Posterior vena cava (tissue), 2 donors: ENCODE measurements around the gene LRRK2. TPM values are rescaled to one million over a fixed set of nuclear protein-coding genes. Genes with fewer than 3 reads are reported as not detected.

Experiments
- DNase-seq: peaks from one replicate; pipeline ENCODE4 v3.0.0-alpha.2; 2020; ENCODE audit warnings: low spot score
- intact Hi-C, 2 donors: fragments of 100-400 bp; cut with DNase I; formaldehyde crosslinking; loops; one replicate each; pipeline versions ENCODE4 v1.14.1 to v1.14.2; 2022 to 2023
- total RNA-seq, 2 donors: library from RNA; stranded (reverse); fragmentation: NEBNext Ultra II Directional; extraction: Animal tissue kit (Norgen Biotek cat#: 25700); gene quantifications; one replicate each; pipeline ENCODE4 v1.2.1, GENCODE V29; 2021
- donor health status: DM: yes; HTN: yes; CAD: no.
- donor health status: DM: yes; HTN: yes; CAD: no.

LRRK2 gene
- total RNA-seq, 2 donors from 2014 or later: 21.2 to 24.4 TPM

DNA sequence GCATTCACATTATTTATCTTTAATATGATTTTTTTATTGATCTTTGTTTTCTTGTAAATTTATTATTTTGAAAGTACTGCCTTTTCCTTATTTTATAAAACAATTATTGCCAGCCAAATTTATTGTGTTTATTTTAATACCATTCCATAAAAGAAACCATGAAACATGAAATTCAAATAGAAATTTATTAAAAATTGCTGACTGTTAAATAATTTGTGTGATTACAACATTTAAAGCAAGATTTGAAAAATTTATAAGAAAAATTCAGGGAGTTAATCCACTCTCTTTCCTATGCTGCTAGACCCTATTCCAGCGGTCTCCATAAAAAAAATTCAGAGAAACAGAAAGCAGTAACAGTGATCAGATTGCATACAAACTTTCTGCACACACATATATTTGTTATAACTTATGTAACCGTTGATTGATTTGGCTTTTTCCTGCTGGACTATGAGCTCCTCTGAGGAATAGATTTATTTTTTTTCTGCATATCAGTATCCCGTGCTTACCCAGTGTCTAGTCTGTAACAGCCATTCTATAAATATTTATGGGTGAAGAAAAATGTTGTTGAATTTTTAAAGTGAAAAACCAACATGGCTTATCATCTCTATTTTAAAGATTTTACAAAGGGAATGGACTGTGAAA is 68.1 kb downstream of the LRRK2 start:
- DNase-seq: no peak
- intact Hi-C loops: no loop called here

- no peak for DNase-seq
- intact Hi-C loops: no loop called here
These were observed 73.5 kb downstream of the LRRK2 start for GRCh38 chr12:40298341-40298740.

GRCh38 chr12:40300490-40300889 is 75.7 kb downstream of the LRRK2 start:
- intact Hi-C loops: no loop called here
- DNase-seq: no peak

- intact Hi-C loops: no loop called here
- DNase-seq: no peak
These were observed 84.2 kb downstream of the LRRK2 start for GRCh38 chr12:40309001-40309400.

- intact Hi-C loops: no loop called here
- no peak for DNase-seq
These were observed 85.4 kb downstream of the LRRK2 start for GRCh38 chr12:40310211-40310610.

DNA sequence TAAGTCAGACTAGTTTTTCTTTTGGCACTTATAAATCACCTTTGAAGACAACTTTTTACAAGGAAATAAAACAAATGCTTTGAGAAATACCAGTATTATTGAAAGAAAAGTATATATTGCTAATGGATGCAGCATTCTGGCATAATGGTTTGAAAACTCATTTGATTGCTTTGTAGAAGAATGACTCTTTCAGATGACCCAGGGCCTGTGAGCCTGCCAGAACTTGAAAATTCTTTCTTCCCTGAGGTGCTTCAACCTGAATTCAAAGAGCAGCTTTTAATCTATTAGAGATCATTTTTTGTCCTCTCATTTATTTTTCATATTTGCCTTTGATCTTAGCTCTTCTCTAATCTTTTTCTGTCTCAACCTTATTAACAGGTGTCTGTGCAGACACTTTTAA is 87.4 kb downstream of the LRRK2 start:
- intact Hi-C loops: no loop called here
- no peak for DNase-seq

GRCh38 chr12:40312982-40313576 is 88.3 kb downstream of the LRRK2 start:
- intact Hi-C loops: no loop called here
- DNase-seq: no peak

DNA sequence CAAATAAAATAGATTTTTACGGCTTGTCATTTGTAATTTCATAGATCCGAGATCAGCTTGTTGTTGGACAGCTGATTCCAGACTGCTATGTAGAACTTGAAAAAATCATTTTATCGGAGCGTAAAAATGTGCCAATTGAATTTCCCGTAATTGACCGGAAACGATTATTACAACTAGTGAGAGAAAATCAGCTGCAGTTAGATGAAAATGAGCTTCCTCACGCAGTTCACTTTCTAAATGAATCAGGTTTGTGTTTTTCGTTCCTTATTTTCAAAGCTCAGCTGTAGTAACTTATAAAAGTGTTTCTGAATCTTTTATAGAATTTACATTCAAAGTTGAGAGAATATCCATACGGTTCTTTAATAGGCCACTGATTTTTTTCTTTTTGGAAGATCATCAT is 89.1 kb downstream of the LRRK2 start:
- intact Hi-C loops: no loop called here
- no peak for DNase-seq

DNA sequence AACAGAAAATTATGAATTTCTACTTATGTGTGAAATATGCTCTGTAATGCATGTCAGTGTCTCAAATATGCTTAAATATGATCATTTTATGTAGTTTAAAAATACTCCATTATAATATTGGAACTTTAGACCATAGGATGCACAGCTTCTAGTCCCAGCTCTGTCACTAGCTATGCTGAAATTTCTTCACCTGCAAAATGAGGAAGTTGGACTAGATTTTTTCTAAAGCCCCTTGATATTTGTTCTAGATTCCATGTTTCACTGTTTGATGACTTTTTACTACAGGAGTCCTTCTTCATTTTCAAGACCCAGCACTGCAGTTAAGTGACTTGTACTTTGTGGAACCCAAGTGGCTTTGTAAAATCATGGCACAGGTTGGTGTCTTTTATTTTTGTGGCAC is 90.1 kb downstream of the LRRK2 start:
- intact Hi-C loops: no loop called here
- DNase-seq: no peak

DNA sequence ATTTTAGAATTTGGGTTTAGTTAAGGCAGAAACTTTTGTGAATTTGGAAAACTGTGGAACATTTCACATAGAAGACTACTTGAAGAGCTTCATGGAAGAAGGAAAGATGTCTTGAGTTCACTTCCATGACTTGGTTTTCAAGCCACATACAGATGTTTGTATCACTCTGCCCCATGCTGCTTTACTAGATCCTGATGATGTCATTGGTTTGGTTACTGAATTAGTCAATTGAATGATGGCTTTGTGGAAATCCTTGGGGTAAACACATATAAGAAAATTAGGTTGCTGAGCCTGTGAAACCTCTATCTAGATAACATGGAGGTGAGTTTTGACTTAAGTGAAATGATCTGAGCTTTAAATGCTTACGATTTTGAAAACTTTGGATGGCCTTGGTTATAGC is 90.6 kb downstream of the LRRK2 start:
- DNase-seq: no peak
- intact Hi-C loops: no loop called here

DNA sequence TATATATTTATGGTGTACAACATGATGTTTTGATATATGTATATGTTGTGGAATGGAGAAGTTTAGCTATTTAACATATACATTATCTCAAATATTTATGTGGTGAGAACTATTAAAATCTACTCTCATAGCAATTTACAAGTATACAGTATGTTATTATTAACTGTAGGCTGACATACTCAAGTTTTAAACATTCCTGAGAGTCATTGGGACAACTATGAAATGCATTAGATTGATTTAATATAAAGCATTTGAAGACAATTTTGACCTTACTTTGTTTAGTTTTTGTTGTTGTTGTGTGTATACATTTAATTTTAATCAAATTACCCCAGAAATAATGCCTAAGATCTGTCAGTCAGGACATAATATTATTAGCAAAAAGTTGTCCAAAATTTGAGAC is 99.5 kb downstream of the LRRK2 start:
- intact Hi-C loops: no loop called here

DNA sequence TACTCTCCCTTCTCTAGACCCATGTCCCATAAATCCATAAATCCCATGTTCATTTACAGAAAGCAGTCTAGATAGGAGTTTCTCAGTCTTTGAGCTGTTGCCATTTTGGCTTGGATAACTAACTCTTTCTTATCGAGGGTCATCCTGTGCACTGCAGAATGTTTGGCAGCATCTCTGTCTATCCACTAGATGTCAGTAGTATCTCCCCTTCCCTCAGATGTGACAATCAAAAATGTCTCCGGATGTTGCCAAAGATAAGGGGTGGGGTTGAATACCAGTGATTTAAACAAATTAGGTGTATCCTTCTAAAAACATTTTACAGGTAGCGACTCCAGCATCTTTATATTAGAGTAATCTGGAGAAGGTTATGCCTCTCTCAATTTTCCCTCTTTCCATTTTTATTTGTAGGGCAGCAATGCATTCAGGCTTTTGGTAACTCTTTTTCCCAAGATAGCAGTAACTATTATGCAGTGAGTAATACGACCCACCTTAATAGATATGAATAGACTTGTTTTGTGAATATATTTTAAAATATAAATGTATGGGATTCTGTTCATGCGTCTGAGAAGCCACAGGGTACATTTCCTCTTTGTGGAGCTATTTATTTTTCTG is 100.7 kb downstream of the LRRK2 start:
- no peak for DNase-seq
- intact Hi-C loops: loop anchor here in 1 of 2 donors (5.0 kb wide), 1 partner anchor 57 kb away; no protein-coding TSS in a partner anchor

More for the DNA sequence above, 99.5 kb downstream of the LRRK2 start:
- no peak for DNase-seq

DNA sequence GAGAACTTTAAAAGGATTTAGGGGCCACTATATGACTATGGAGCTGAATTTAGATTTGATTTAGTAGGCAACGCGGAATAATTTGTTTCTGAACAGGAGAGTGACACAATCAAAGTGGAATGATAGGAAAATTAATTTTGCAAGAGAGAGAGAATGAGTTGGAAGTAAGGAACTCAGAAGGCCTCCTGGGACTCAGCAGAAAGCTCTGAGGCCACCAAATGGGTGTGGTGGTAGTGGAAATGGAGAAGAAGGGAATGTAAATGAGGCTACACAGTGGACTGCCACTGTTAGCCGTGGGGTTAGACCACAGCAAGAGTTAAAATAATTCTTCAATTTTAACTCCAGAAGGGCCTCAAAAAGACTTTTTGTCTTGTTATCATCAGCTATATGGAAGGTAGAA is 102.7 kb downstream of the LRRK2 start:
- DNase-seq: no peak
- intact Hi-C loops: loop anchor here in 1 of 2 donors (5.0 kb wide), 1 partner anchor 55 kb away; no protein-coding TSS in a partner anchor

DNA sequence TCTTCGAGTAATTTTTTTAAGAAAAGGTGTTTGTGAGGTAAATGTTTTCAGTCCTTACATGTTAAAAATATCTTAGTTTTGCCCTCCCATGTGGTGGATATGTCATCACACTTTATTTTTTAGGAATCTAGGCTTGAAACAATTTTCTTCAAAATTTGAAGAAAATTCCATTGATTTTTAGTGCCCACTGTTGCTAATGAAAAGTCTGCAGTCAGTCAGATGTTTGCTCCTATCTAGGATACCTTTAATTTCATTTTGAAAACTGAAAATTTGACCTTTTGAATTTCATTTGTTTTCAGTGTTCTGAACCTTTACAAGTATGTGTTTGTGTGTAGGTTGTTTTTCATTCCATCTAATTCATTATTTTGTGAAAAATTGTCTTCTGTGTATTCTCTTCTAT is 105.4 kb downstream of the LRRK2 start:
- intact Hi-C loops: no loop called here
- no peak for DNase-seq

DNA sequence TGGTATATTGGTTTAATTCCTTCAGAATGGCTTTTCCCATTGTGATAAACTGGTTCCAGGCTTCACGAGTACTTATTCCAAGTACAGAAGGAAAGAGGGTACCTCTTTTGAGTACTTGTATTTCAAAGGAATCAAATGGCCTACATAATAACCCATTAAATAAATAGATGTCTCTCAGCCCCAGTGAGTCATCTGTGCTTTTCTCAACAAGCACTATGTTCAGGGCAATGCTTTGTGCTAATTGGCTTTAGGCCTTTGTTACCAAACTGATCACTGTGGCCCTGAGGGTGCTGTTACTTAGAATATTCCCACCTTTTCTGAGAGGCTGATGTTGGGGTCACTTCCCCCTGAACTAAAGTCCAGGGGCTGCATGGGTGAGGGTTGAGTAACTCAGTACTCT is 107.1 kb downstream of the LRRK2 start:
- intact Hi-C loops: no loop called here
- no peak for DNase-seq

DNA sequence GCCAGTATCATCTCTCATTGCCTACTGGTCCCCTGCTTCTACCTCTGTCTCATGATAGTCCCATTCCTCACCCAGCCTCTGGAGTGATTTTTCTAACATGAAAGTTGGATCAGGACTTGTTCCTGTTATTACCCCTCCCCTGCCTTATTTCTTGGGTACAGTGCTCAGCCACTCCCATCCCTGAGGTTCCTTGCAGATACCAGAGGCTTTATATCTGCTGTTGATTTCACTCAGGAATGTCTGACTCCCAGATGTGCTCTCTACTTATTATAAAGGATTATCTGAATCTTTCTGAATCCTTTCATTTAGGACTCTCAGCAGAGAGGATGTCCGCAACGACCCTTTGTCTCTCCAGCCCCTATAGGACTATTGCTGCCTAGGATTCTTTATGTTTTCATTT is 111.2 kb downstream of the LRRK2 start:
- intact Hi-C loops: no loop called here
- no peak for DNase-seq

DNA sequence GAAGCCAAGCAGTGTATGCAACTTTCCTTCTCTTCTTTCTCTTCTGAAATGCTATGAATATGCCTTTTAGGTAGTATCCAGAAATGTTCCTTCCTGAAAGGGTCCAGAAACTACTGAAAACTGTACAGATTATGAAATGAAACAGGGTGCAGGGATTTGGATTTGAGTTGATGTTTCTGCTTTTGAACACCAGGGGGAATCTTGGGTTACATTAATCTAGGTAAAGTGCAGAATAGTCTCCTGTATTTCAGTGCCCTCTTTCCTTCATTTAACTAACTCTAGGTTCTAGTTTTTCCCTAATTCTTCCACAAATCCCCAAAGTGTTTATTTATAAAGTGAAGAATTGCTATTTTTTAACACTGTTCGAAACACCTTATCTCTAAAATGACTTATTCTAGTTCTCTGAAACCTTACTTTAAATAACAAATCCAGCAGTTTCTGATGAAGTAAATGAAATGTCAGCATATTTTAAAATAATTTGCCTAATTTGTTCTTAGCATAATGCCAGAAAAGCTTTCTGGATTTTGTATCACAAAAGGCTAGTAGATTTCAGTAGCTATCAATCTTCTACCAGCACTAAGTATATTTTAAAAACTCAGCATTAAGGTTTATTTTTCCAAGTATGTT is 111.9 kb downstream of the LRRK2 start:
- intact Hi-C loops: no loop called here
- DNase-seq: no peak

DNA sequence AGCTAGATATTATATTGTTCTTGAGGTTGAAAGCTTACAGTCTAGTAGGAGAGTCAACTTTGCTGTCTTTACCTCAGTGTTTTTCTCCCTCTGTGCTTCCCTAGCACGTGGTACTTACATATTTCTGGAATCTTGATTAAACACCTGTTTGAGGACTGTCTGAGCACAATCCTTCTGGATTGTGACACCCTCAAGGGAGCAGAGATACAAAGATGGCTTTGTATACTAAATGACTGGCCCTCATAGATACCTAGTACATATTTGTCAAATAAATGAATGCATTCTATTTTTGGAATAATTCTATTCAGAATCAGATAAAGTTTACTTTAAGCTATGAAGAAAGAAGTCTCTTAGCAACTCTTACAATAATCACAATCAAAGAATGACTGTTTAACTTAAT is 113.3 kb downstream of the LRRK2 start:
- intact Hi-C loops: no loop called here
- DNase-seq: no peak

DNA sequence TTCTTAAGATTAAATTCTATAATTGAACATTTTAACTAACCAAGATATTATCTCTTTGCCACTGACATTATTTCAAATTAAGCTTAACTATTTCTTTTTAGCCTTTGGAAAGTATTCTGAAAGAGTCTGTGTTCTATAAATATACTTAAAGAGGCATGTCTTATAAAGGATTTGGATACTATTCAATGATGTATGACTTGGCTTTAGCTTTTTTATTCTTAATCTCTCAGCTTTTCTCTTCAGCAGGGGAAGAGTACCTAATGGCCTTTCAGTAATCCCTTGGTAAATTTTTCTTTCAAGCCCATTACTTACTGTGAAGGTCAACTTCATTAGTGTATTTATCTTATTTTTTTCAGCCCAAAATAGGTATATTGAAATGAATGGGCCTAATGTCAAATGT is 113.8 kb downstream of the LRRK2 start:
- DNase-seq: no peak
- intact Hi-C loops: no loop called here

GRCh38 chr12:40342010-40342409 is 117.2 kb downstream of the LRRK2 start:
- DNase-seq: no peak
- intact Hi-C loops: no loop called here

DNA sequence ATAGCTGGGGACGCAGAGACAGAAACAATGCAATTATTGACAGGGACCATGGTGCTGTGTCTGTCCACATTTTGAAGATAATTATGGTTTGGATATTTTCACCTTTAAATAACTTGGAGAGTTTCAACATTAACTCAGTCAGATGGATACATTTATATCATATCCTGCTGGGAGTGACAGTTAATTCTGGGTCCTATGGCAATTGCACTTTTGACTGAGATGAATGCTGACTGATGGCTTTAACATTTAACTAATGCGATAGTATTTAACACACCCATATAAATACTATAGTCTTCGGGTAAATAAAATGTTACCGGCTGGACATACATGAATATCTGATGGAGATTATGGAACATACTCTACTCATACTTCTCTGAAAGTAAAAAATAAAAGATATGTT is 118.3 kb downstream of the LRRK2 start:
- intact Hi-C loops: no loop called here
- no peak for DNase-seq
